Stimulated activated CD8-positive, alpha-beta memory T cell treated with anti-CD3 and anti-CD28 coated beads, Interleukin-15, amount 100 ng/mL, for 4 hours (primary cell): Measurements from ENCODE around the gene EHD1.

Source experiments
- DNase-seq, 2 donors: peaks; one replicate each; pipeline ENCODE4 v3.0.0-alpha.2; 2020; ENCODE audit warnings: low read depth in 2 of 2

EHD1 gene

DNA sequence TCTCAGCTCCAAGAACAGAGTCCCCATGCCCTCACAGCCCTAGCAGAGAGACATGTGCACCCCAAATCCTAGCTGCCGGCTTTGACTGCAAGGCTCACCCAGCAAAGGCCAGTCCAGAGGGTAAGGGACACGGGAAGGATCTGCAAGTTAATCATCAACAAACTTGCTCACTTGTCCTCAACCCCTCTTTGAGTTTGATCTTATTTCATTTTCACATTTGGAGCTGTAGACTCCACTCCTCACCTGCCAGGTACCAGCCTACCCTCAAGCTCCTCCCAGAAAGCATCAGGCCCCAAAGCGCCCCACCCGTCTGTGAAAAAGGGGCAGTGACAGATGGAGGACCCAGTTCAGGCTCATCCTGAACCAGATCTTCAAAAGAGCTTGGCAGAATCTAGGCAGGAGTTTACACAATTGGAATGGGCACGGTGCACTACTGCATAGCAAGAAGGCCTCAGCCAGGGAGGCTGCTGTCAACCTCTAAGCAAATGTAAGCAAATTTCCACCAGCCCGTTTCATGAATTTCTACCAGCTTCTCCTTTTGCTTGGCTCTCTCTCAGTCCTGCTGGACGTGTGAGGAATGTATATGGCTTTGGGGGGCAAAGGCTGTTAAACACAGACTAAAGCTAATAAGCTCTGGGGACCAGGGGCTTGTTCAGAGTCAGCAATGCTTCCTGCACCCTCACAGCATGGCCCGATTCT is 5.5 kb downstream of the EHD1 start:
- no peak for DNase-seq

DNA sequence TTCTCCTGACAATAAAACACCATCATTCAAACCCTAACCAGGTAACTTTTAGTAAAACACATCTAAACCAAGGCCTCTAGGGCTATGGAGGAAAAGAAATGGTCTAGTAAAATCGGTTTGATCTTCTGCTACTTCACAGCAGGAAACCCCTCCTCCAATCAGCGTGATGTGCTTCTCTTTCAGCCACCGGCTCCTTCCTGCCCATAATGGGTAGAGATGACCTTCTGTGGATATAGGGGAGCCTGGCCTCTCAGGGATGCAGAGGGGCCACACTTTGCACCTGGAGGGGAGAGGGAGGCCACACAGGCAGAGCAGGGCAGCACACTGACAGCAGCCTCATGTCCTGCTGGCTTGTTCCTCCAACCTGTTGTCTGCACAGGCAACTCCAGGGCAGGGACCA is 6.9 kb downstream of the EHD1 start:
- no peak for DNase-seq

DNA sequence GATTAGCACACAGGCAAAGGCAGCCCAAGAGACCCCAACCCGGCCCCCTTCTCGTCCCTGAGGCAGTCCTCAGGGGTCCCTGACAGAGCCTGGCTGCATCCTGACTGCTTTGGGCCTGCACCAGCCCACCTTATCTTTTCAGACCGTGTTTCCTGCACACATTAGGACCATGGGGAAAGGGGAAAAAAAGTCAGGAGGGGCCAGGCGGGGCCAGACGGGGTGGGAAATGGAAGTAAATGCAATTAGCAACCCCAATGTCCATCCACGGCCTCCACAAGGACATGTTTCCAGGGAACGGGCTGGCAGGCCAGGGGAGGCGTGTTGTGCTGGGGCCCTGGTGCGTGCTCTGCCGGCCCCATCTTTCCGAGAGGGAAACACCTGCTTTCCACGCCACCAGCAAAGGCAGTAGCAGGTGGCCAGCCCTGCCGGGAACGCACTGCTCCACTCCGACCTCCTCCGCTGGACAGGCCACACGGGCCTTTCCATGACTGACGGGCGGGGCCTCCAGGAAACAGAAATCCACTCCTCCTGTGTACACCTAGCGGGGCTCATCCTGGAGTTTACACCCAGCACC is 7.4 kb downstream of the EHD1 start:
- DNase-seq: no peak

DNA sequence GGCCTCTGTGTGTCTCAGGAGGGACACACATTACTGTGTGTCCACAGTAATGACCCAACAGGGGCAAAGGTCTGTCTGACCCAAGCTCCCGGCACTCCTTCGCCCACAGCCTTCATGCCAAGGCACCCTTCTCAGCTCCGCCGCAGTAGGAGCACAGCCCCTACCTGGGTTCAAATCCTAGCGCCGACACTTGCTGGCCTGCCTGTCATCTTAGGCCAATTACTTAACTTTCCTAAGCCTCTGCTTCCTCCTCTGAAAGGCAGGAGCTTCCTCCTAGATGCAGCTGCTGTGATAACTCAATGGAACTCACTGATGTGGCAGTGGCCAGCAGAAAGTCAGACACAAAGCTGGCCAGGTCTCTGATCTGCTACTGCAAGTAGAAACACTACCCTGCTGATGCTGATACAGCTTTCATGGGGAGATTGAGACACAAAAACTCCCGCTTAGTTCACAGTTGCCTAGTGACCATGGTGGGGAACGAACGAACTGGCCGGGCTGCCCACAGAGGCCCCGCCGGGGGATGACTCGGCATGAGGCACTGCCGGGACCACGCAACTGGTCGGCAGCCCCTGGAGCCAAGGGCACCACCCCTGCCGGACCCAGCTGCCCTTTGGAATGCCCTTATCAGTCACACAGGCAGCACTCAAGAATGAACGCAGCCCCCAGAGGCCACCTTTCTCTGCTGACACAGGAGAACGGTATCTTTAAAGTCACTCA is 8.1 kb downstream of the EHD1 start:
- no peak for DNase-seq

DNA sequence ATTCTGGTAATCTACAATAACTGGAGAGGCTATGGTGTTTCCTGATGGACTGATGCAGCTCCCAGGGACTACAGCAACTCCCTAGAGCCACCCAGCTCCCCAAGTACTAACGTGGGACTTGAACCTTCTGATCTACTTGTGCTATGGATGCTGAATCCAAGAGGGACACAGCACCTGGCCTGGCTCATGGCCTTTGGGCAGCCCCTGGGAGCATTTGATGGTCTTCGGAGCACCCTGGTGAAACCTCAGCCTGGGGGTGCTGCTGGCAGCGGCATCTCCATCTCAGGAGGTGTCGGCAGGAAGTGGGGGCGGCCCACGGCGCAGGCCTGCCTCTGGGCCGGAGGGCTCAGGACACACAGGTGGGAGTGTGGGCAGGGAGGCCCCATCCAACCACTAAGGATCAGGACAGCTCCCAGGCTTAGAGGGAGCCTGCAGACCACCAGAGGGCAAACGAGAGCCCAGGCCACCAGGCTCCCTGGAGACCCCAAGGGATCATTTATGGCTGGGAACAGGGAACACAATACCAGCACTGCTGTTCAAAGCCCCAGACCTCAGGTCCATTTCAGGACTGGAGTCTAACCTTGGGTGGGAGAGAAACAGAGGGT is 8.7 kb downstream of the EHD1 start:
- no peak for DNase-seq

DNA sequence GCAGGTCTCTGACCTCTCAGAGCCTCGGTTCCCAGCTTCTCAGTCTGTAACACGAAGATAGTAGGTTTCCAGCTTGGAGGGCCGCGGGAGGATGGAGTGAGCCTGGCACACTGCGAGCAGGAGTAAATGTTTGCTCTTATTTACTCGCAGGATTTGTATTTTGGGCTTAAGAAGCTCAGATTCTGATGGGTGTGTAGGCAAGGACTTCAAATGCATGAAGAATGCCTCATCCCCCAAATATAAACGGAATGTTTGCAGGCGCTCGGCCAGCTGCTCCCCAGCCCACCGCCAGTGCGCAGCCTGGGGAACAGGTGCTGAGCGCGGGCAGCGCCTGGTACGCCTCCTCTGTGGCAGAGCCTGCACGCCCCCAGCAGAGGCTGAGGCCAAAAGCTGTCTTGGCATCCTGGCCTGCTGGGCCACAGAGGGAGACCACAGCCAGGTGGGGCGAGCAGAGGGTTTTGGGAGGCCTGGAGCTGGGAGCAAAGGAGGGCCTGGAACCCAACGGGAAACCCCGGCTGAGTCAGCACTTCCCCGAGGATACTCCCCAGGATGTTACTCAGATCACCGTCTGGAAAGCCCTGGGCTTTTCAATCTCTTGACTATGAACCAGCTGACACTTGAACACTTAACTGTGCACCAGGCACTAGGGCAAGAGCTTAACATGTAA is 9.4 kb downstream of the EHD1 start:
- DNase-seq: no peak

DNA sequence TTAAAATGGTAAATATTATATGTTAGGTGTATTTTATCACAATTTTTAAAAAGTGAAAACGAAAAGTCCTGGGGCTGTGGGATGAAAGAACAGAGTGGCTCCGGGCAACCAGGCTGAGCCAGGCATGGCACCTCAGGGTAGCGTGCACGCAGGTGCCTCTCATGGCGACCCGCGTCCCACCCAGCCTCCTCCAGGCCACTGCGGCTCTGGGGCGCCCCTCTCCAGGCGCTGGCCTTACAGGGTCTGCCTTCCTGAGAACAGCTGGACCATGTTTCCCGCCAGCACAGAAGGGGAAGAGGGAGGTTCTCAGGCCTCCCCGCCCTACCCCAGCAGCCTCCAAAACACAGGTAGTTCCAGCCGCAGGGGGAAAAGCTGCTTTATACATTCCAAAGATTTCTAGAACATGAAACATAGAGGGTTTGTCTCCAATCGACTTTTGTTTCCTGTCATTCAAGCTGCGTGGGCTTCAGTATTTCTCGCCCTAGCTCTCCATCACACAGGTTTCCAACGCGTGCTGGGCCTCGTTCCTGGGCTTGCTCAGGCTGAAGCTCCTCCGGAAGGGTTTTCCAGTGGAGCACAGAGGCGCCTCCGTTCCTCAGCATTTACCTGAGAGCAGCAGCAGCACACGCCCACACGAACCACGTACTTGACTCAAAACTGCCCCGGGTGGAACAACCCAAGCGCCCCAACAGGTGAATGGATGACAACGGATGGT is 10.5 kb downstream of the EHD1 start:
- DNase-seq: no peak

DNA sequence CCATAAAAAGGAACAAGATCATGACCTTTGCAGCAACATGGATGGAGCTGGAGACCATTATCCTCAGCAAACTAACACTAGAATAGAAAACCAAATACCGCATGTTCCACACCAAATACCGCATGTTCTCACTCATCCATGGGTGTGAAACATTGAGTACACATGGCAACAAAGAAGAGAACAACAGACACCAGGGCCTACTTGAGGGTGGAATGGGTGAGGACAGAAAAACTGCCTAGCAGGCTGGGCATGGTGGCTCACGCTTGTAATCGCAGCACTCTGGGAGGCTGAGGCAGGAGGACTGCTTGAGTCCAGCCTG is 12.3 kb downstream of the EHD1 start:
- DNase-seq: no peak

DNA sequence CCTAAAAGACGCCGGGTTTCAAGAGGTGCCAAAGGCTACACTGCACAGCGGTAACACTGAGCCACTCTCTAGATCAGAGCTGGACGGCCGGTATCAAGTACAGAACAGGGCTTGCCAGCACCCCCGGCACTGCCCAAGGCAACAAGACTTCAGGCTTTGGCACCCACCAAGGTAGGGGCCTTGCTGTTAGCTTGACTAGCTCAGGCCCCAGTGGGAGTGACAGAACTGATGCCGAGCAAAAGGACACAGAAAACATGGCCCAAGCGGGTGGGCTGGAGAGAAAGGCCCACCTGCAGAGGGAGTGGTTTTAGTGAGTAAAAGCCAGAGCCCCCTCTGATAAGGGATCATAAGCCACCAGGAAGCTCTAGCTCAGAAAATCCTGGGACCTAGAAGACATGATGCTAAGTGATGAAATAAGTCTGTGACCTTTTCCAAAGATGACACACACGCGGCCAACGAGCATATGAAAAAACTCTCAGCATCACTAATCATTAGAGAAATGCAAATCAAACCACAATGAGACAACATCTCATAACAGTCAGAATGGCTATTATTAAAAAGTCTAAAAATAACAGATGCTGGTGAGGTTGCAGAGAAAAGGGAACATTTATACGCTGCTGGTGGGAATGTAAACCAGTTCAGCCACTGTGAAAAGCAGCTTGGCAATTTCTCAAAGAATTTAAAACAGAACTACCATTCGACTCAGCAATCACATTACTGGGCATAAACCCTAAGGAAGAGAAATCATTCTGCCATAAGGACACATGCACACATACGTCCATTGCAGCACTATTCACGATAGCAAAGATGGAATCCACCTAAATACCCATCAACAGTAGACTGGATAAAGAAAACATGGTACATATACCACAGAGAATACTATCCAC is 12.9 kb downstream of the EHD1 start:
- no peak for DNase-seq

DNA sequence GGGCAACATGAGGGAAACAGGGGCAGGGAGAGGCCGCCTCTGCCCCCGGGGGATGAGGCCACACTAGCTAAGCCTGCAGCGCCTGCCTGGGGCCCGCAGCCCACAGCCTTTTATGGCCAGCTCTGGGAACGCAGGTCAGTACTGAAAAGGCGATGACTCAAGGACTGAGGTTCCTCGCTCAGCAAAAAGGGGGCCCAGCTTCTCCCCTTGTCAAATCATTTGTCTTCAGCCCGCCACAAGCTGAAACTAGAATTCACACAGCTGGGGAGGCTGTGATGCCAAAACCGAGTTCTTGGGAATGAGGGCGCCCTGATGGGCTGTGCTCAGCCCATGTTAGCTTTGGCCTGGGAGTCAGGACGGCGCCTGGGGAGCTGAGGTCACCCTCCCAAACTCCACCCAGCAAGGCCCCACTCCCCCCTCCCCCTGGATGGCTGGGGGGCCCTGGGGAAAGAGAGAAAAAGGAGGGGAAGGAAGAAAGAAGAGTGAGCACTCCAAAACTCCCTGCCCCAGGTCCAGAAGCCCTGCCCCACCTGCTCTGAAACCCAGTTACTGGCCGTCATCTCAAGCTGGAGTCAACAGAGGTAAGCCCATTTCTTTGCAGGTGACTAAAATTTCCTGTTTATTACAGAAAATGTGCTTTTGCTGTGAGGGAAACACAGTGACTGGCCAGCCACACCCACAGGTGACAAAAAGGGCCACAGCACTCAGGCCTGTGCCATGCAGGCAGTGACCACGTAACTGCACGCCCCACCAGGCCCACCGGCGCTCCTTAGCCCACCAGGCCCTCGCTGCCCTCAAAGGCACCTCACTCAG is 13.7 kb downstream of the EHD1 start:
- DNase-seq: no peak

DNA sequence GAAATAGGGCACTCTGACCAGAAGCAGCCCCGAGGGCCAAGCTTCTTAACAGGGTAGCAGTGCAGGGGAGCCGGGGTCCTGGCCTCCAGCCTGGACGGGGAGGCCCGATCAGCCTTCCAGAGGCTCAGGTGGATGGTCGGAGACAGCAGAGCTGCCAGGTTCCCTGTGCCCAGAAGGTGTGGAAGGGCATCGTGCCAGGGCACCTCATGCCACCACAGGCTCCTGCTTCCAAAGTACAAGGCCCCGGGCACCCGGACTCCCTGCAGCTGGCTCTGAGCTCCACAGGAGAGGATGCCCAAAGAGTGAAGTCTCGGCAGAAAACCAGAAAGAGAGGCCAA is 14.3 kb downstream of the EHD1 start:
- DNase-seq: no peak

DNA sequence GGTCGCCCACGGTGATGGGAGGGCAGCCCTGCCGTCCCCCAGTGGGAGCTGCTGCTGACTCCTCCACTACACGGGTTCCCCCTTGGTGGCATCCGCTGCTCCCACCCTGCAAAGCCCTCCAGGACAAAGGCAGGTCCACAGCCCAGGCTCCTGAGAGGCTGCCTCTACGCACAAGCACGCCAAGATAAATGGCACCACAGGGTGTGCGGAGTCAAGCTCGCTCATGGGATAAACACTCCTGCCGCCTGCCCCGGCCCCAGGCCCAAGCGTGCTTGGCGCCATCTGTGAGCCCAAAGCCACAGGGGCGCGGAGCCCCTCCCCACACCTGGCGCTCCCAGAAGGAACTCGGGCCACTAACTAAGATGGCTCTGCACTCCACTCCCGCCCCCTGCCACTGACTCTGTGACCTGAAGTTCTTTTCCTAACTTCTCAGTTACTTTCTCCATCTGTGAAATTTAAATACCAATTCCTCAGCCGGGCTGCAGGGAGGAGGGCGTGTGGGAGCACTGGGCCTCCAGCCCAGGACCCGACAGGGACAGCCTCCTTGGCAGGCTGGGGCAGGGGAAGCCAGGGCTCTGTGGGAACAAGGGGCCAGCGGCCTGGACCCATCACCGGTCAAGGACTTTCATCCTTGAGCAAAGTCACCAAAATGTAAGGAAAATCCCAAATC is 14.9 kb downstream of the EHD1 start:
- DNase-seq: no peak

DNA sequence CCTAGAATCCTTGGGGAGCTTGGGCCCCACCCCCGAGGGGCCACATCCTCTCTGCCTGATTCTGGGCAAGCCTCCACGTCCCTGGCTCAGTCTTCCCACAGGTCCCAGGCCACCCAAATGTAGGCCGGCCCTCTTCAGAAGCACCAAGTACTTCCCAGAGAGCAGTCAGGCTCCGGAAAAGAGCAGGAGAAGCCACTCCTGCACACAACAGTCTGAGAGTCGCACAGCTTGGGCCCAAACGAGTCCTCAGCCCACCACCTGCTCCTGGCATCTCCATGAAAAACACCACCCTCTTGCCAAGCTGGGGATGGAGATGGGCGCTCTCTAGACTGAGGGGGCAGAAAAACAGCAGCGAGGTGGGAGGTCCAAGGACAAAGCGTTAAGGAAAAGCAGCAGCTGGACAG is 15.4 kb downstream of the EHD1 start:
- no peak for DNase-seq

DNA sequence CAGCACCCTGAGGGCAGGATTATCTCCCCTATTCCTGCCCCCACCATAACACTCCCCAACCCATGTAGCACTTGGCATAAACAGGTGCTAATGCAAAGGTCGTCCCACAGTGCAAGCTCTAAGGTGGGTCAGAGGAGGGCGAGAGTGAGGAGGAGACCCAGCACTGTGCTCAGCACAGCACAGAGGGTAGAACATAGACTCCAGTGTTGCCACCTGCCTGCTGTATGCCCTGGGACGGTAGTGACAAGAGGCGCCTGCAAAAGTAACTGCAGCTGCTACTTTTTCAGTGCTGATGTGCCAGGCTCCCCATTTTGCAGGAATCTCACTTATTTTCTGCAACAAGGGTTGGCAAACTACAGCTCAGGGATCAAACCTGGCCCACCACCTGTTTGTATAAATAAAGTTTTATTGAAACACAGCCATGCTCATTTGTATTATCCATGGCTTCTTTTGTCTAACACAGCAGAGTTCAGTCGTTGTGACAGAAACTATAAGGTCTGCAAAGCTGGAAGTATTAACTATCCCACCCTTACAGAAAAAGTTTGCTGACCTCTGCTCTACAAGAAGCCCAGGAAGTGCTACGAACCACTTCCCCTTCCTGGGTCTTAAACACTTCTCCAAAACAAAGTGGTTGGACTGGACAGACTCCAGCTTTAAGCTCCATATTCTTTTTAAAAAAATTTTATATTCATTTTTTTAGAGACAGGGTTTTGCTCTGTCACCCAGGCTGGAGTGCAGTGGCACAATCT is 17.0 kb downstream of the EHD1 start:
- no peak for DNase-seq

DNA sequence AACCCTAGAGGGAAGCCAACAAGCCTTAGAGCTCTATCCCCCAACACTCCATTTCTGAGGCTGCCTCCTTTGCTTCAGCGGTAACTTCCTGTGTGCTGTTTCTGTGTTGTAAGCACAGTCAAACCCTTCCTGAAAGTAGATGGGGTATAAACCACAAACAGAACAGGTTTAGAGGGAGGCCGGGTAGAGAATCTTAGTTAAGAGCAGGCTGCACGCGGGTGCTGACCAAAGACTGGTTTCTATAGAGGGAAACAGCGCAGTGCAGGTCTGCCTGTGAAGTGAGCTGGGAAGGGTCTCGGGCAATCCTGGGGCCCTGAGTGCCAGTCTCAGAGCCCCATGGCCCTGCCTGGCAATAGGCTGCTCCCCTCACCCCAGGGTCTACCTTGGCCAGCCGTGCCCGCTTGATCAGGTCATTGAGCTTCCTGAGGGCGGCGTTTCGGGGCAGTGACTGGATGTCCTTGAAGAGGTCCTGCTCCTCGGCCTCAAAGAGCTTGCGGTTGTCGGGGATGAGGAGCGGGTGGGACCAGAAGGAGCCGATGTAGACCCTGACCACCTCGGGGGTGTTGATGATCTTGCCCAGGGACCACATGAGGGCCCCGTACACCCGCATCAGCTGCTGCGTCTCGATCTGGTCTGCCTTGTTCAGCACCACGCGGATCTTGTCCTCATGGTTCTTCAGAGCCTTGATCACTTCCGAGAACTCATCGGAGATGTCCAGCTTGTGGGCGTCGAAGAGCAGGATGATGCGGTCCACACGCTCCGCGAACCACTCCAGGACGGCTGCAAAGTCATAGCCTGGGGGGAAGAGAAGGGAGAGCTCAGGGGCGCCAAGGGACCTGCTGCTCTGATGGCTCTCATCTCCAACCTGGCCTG is 18.6 kb downstream of the EHD1 start:
- no peak for DNase-seq

DNA sequence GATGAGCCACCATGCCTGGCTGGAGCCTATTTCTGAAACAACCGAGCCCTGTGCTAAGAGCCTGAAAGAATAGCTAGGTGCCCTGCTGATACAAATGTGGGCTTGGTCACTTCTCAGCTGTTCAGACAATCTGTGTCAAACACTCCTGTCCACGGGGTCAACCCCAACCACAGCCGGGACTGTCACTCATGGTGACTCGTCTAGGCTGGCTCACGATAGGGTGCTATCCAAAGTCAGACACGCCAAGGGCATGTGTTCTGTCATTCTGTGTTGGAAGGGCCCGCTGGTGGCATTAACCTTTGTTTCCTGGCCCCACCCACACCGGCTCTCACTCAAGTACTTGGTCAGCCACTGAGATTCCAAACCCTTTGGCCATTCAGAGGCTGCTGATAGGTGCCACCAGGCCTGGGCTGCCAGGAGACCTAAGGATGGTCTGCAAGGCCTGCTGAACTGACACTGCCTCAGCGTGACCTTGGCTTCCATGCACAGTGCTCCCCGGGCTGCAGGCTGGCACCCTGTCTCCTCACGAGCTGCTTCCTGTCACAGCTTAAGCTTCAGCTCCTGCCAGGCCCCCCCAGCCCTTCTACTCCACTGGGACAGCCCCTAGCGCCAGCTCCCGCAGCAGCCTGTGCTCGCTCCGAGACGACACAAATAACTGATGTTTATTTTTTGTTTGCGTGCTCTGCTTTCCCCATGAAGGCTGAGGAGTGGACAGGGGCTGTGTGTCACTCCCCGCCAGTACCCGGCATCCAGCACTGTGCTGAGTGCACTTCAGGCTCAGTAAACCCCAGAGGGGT is 19.8 kb downstream of the EHD1 start:
- DNase-seq: no peak

DNA sequence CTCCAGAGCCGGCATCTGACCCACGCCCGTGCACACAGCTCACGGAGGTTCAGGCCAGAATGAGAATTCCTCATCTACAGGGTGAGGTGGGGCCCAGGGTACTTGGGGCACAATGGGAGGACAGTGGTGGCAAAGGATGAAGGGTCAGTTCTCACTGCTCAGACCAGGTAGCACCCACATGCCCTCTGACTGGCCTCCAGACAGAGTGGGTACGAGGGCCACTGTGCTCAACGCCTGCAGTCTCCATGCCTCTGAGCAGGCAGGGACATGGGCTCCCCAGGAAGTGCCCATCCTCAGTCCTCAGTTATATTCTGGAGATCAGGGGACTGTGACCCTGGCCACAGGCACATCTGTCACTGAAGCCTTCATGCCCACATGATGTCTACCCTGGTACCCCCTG is 20.9 kb downstream of the EHD1 start:
- no peak for DNase-seq
